H1 (cell line): ENCODE measurements around the gene ITGA11. TPM values are rescaled to one million over a fixed set of nuclear protein-coding genes. Genes with fewer than 3 reads are reported as not detected.

Source experiments
- CHD7 ChIP-seq: fragments of 300-600 bp; sonication (generic); IDR thresholded peaks from 2 replicates; pipeline ENCODE4 v1.7.1; 2012; ENCODE audit warnings: low read length, moderate library complexity, mild to moderate bottlenecking, inconsistent platforms; ENCODE audit not compliant: insufficient replicate concordance
- polyA plus RNA-seq, 7 experiments: library from polyadenylated mRNA; depleted of rRNA in 3 of 7; stranded (reverse) in 5 of 7; unstranded in 2 of 7; fragments of >200 nt in 5 of 7; fragments of 200-250 nt in 2 of 7; gene quantifications; 1 replicate in 5 of 7; 2 replicates in 1 of 7; 4 replicates in 1 of 7; pipeline versions ENCODE4 v1.2.1 to v1.2.3, GENCODE V29; 2011 to 2013; ENCODE audit warnings: missing spikeins in 2 of 7, mixed read lengths in 2 of 7
- total RNA-seq: library from RNA; stranded (reverse); fragmentation: NEBNext Ultra II Directional; extraction: Animal tissue kit (Norgen Biotek cat#: 25700); gene quantifications from 2 replicates; pipeline ENCODE4 v1.2.1, GENCODE V29; 2021

Gene ITGA11
- total and polyA plus RNA-seq, 2 of the 8 experiments (the other 6 are each of a cell fraction or from before 2014, with no cell fraction given), result 0.05 to 0.06 TPM

- TF ChIP-seq CHD7, result no peak
Observed at GRCh38 chr15:68479870-68480269, 47.9 kb upstream of the ITGA11 start (continued).
